Transverse colon (tissue), 4 donors: ENCODE results near the gene FOXP1. TPM values are rescaled to one million over a fixed set of nuclear protein-coding genes. Genes with fewer than 3 reads are reported as not detected.
A peak's percentile ranks its signal among the peaks of the same experiment; 100 is the strongest.

Experiments
- DNase-seq: peaks from one replicate; pipeline ENCODE4 v3.0.0-alpha.2; 2019
- H3K27ac ChIP-seq, 4 donors: fragments of 200-600 bp; sonication (generic); 2 replicates each; pipeline ENCODE4 v1.5.1; 2016 to 2018; ENCODE audit warnings: inconsistent platforms in 4 of 4
- H3K27me3 ChIP-seq: fragments of 200-600 bp; sonication (generic); 2 replicates; pipeline ENCODE4 v1.5.1; 2017; ENCODE audit warnings: inconsistent platforms
- H3K36me3 ChIP-seq, 4 donors: fragments of 200-600 bp; sonication (generic); 2 replicates each; pipeline ENCODE4 v1.5.1; 2017 to 2019; ENCODE audit warnings: inconsistent platforms in 4 of 4
- H3K4me1 ChIP-seq, 4 donors: fragments of 200-600 bp; sonication (generic); 2 replicates each; pipeline ENCODE4 v1.5.1; 2017 to 2020; ENCODE audit warnings: inconsistent platforms in 4 of 4
- H3K4me3 ChIP-seq, 4 donors: fragments of 200-600 bp; sonication (generic); 1 replicate in 1 of 4; 2 replicates in 3 of 4; pipeline versions ENCODE4 v1.5.1 to v1.6.1; 2017 to 2019; ENCODE audit warnings: inconsistent platforms in 4 of 4
- H3K9me3 ChIP-seq, 2 donors: fragments of 200-600 bp; sonication (generic); 2 replicates each; pipeline ENCODE4 v1.5.1; 2017 to 2019; ENCODE audit warnings: inconsistent platforms in 2 of 2
- CTCF ChIP-seq, 5 experiments: fragments of 200-600 bp in 3 of 5; fragments of 450-650 bp in 2 of 5; sonication (generic) in 3 of 5; IDR thresholded peaks; 1 replicate in 2 of 5; 2 replicates in 3 of 5; pipeline ENCODE4 v1.5.1; 2016 to 2017; ENCODE audit warnings: antibody characterized with exemption in 5 of 5, inconsistent platforms in 3 of 5, mild to moderate bottlenecking in 2 of 5, moderate library complexity in 1 of 5
- EP300 ChIP-seq: sonication (generic); formaldehyde crosslinking; IDR thresholded peaks from one replicate; pipeline ENCODE4 v1.6.1; 2017; ENCODE audit warnings: antibody characterized with exemption, low read depth
- POLR2A ChIP-seq: fragments of 450-650 bp; IDR thresholded peaks from one replicate; pipeline ENCODE4 v1.6.1; 2016; ENCODE audit warnings: antibody characterized with exemption, mild to moderate bottlenecking, moderate library complexity
- POLR2AphosphoS5 ChIP-seq, 3 donors: sonication (generic); formaldehyde crosslinking; IDR thresholded peaks; one replicate each; pipeline ENCODE4 v1.6.1; 2016; ENCODE audit warnings: antibody characterized with exemption in 3 of 3
- WGBS, 2 donors: methylation state at CpG; one replicate each; pipeline ENCODE4 v1.1.5; 2018; ENCODE audit warnings: low coverage in 1 of 2; 5-methylcytosine and 5-hydroxymethylcytosine counted together
- in situ Hi-C, 4 donors: fragments of 200-750 bp; cut with MboI; loops; one replicate each; pipeline versions ENCODE4 v1.15.0 to v1.15.1; 2017; ENCODE audit warnings: low sequenced_read_pairs in 3 of 4, low pct_ligation_motif_present in 1 of 4, low pct_unique_long_range_greater_than_20kb in 1 of 4
- intact Hi-C: fragments of 100-400 bp; cut with DNase I; formaldehyde crosslinking; loops from one replicate; pipeline ENCODE4 v1.15.1; 2023; ENCODE audit warnings: low total_unique reads
- total RNA-seq, 4 donors: library from RNA; depleted of rRNA; stranded (reverse); fragments of >200 nt; gene quantifications; one replicate each; pipeline ENCODE4 v1.1.0, GENCODE V29; 2016

FOXP1 gene
- total RNA-seq, 4 donors from 2014 or later, result 102 to 260 (median 150) TPM

GRCh38 chr3:70974747-70975146, 608.8 kb downstream of the FOXP1 start:
- in situ Hi-C loops (loop anchor here in 1 of 4 donors (25.0 kb wide), 1 partner anchor 613 kb away; the partner anchor contains the start of gene FOXP1), intact Hi-C loops (no loop called here)
- 64 to 75% methylated on average over 5 of the region's 5 CpGs for WGBS, 2 donors

GRCh38 chr3:70973558-70973957, 610.0 kb downstream of the FOXP1 start:
- no peak for TF ChIP-seq EP300
- TF ChIP-seq POLR2AphosphoS5 (IDR thresholded peaks at IDR 0.05), result no peak
- TF ChIP-seq POLR2A, result no peak
- no peak for TF ChIP-seq CTCF (IDR thresholded peaks at IDR 0.05)
- WGBS, 2 donors, result 80 to 81% methylated on average over 3 to 6 of the region's 6 CpGs
- H3K4me3 ChIP-seq, result no peak overlapping the region
- H3K36me3 ChIP-seq, result peaks cover 0 to 76% (median 32%) of the 10 kb centered on the region in 4 donors
- H3K27me3 ChIP-seq, result no peaks in the 10 kb centered on the region
- intact Hi-C loops, result no loop called here
- H3K9me3 ChIP-seq, result no peaks in the 10 kb centered on the region
- no peak overlapping the region for H3K27ac ChIP-seq
- in situ Hi-C loops, result no loop called here
- H3K4me1 ChIP-seq, result peaks cover 0 to 3% (median 0%) of the 10 kb centered on the region in 4 donors
- DNase-seq, result no peak

More at GRCh38 chr3:70974747-70975146, 608.8 kb downstream of the FOXP1 start:
- Histone ChIP-seq H3K27ac (peak overlapping the region in 3 of 4 donors; percentile 9 to 35 (median 32)), H3K9me3 (no peaks in the 10 kb centered on the region), H3K27me3 (no peaks in the 10 kb centered on the region), H3K36me3 (peaks cover 0 to 64% (median 29%) of the 10 kb centered on the region in 4 donors), H3K4me3 (no peak overlapping the region), H3K4me1 (peaks cover 0 to 4% (median 0%) of the 10 kb centered on the region in 4 donors)
- TF ChIP-seq CTCF (IDR thresholded peaks at IDR 0.05), result no peak
- no peak for TF ChIP-seq POLR2A
- no peak for TF ChIP-seq POLR2AphosphoS5 (IDR thresholded peaks at IDR 0.05)
- TF ChIP-seq EP300, result no peak
- DNase-seq, result no peak

GRCh38 chr3:70972855-70973254, 610.7 kb downstream of the FOXP1 start:
- Histone ChIP-seq H3K36me3 (peaks cover 0 to 78% (median 31%) of the 10 kb centered on the region in 4 donors), H3K9me3 (no peaks in the 10 kb centered on the region), H3K4me3 (no peak overlapping the region), H3K27me3 (no peaks in the 10 kb centered on the region), H3K27ac (no peak overlapping the region), H3K4me1 (peaks cover 0 to 3% (median 0%) of the 10 kb centered on the region in 4 donors)
- TF ChIP-seq POLR2AphosphoS5 (IDR thresholded peaks at IDR 0.05) (no peak), CTCF (IDR thresholded peaks at IDR 0.05) (no peak), POLR2A (no peak), EP300 (no peak)
- in situ Hi-C loops, result no loop called here
- WGBS, 2 donors, result 80 to 87% methylated on average over 2 to 11 of the region's 11 CpGs
- intact Hi-C loops, result no loop called here
- DNase-seq, result no peak

- intact Hi-C loops (no loop called here), in situ Hi-C loops (no loop called here)
- H3K4me3 ChIP-seq, result no peak overlapping the region
- H3K4me1 ChIP-seq, result peaks cover 0 to 10% (median 0%) of the 10 kb centered on the region in 4 donors
- TF ChIP-seq POLR2AphosphoS5 (IDR thresholded peaks at IDR 0.05) (no peak), CTCF (IDR thresholded peaks at IDR 0.05) (no peak), POLR2A (no peak)
- no peak overlapping the region for H3K27ac ChIP-seq
- no peak for DNase-seq
- H3K36me3 ChIP-seq, result peaks cover 0 to 69% (median 23%) of the 10 kb centered on the region in 4 donors
- no peaks in the 10 kb centered on the region for H3K9me3 ChIP-seq
- WGBS, 2 donors, result 74% methylated on average over 6 of the region's 6 CpGs; no CpG with 5 or more reads in 1 of the 2 donors
- H3K27me3 ChIP-seq, result no peaks in the 10 kb centered on the region
Observed at GRCh38 chr3:70970952-70971351, 612.6 kb downstream of the FOXP1 start.
